Mucosa of gallbladder (tissue), 1 donor: Measurements from ENCODE around the gene LCLAT1. TPM values are rescaled to one million over a fixed set of nuclear protein-coding genes. Genes with fewer than 3 reads are reported as not detected.
A peak's percentile ranks its signal among the peaks of the same experiment; 100 is the strongest.

Experiments used
- DNase-seq: peaks from one replicate; pipeline ENCODE4 v3.0.0-alpha.2; 2020; ENCODE audit warnings: low spot score
- total RNA-seq: library from RNA; stranded (reverse); gene quantifications from one replicate; pipeline ENCODE4 v1.2.1, GENCODE V29; 2021
- donor health status: DM: no; HTN: no; CAD: no.

Gene LCLAT1
- total RNA-seq, 1 donor from 2014 or later = 40.7 TPM

GRCh38 chr2:30422444-30423040, 24.5 kb upstream of the LCLAT1 start:
- no peak for DNase-seq

- no peak for DNase-seq
These were observed 22.8 kb upstream of the LCLAT1 start for GRCh38 chr2:30424231-30424630.

DNA sequence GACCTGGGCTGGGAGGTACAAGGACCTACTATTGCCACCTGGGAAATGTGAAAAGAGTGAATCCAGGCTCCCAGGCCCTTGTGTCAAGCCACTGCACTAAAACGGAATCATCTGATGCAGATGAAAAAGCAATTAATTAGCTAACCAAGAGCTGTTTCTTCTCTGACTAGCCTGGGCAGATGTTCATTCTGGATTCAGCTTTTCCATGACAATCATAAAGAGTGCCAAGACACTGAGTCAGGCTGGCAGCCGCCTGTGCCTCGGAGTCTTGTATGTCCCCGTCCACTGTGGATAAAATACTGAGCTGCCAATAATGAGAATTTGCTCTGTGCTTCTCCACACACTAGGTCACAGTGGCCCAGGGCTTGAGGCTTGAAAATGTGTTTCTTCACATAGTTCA, 21.7 kb upstream of the LCLAT1 start:
- DNase-seq = no peak

DNA sequence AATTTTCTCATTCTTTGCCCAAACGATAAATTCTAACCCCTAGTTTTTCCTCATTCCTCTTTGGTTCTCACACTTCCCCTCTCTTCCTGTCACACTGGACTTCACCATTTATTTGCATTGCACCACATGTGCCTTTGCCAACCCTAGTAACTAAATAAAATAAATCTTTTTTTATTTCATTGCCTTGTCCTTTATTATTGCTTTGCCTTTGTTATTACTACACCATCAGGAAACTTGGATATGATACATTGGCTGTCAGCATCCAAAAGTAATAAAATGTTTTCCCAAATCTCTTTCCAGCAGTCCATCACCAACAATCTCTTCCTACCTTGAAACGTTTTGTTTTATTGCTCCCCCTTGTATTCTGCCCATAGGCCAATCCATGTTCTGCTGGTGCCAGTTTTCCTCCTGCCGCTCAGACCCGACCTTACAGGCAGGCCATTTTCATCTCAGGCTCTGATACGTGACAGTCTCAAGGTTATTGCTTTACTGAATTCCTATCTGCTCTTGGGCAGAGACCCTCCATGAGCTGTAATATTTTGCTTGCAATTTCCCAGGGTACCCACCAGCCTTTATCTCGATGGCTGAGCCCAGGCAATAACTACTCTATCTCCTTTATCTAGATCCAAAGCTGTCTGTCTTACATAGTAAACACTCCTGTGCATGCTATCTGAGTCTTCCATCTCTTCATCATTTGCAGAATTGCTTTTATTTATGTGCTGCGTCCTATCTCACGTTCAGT, 19.3 kb upstream of the LCLAT1 start:
- no peak for DNase-seq

DNA sequence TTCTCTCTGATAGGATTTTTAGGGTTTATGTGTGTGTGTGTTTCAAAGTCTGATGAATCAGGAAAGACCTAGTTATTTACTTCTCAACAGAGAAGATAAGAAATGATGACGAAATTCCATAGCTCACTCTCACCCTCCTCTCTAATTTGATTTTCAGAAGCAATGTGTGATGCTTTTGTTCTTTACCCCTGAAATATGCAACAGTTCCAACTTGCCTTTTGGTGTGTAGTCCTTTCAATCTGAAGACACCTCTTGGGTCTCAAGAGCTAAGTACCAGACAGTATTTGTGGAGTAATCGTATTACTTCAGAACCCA, 18.7 kb upstream of the LCLAT1 start:
- DNase-seq = no peak

DNA sequence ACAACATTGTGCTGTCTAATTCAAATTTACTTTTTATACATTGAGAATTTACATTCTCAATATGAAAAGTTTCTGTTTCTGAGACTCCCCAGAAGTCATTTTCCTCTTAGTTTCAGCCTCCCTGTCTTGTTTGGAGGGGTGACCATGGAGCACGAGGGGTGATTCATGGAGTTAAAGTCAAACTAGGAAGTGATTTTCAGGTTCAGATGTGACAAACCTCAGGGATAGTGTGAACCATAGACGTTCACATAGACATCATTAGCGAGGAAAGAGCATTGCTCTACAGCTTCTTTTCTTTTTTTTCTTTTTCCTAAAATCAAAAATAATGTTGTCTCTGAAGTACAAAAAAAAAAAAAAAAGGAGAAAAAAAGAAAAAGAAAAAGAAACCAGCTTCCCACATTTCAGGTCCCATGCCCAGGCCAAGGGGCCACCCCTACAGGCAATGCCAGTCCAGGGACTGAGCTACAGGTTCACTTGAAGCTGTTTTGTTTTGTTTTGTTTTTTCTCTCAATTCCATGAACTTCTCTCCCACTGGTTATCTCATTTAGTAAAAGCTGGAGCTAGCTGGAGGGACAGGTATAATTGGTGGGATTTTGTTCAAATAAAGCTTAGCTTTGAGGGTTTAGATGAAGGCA, 18.1 kb upstream of the LCLAT1 start:
- no peak for DNase-seq

DNA sequence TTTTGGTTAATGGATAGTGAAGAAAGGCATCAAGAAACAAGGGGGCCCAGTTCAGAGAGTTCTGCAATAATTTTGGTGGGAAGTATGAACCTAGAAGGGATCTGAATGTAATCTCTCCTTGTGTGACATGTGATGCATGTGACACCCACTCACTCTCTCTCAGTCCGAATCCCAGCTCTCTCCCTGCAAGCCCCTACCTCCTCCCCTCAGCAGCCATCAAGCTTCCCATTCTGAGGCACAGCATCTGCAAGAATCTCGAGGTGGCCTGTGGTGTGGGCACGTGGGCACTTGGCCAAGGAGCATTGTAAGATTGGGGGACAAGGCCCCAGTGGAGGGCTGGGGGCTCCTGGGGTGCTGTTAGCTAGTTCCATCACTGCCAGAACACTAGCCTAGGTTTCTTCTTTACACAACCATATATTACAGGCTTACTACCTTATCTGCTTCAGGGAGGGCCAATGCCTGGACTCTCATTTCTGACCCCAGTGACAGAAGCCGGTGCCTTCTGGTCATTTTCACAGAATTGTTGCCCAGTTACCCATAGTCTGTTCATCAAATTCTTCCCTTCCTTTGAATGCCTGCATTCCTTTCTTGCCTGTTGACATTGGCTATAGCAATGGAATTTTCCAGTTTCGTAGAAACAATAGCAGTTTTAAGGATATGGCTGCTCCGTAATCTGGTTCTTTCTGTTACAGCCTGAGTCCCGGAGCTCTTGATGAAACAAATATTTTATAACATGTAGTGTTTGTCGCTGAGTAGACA, 13.3 kb upstream of the LCLAT1 start:
- DNase-seq = no peak

DNA sequence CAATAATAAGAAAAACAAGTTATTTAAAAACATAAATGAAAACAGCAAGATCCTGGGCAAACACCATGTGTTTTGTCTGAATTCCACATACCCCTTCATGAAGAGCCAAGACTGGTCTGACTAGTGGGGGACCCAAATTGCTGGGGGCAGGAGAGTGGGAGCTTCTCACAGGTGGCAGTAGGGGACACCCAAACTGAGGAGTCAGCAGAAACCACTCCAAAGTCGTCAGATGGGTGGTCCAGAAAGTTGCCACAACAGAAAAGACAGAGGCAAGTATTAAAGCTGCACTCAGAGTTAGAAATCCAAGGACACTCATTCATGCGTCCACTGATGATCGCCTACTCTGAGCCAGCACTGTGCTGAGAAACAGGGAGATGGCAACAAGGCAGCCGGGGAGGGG, 12.3 kb upstream of the LCLAT1 start:
- DNase-seq = no peak

DNA sequence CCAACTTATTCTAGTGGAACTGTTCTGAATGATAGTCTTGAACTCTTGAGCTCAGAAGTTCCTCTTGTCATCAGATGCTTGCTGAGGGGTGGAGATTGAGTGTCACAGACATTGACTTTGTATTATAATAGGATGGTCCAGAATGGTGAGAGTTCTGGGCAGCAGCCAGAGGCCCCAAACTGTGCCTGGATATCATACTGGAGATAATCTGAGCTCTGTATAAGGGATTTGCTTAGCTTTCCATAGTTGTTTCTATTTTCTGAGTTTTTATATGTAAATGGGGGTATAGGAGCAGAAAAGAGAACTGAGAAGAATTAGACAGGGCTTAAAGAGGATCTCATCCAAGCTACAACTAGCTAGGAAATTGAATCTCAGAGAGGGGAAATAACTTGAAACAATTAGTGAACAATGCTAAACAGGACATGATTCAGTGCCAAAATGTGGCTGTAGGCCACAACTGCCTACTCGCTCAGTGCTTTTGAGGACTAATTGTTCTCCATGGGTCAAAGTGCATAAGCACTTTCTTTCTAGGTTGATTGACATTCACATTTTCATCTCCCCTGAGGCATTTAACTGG, 10.1 kb upstream of the LCLAT1 start:
- DNase-seq = no peak

GRCh38 chr2:30437809-30438548, 9.1 kb upstream of the LCLAT1 start:
- no peak for DNase-seq

GRCh38 chr2:30439296-30439695, 7.8 kb upstream of the LCLAT1 start:
- no peak for DNase-seq

GRCh38 chr2:30439879-30440278, 7.2 kb upstream of the LCLAT1 start:
- DNase-seq = no peak

DNA sequence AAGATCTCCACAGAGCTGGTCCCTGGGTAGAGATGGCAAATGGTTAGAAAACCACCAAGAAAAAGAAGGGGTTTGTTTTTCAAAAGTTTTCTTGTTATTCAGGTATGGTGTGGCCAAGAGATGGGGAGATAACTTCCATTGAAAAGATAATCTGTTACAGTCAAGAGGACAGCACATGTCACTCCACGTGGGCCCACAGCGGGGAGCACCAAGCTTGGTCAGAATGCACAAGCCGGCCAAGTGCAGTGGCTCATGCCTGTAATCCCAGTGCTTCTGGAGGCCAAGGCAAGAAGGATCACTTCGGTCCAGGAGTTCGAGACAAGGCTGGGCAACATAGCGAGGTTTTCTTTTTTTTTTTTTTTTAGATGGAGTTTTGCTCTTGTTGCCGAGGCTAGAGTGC, 6.0 kb upstream of the LCLAT1 start:
- DNase-seq = no peak

- DNase-seq = no peak
These were observed 4.0 kb upstream of the LCLAT1 start for GRCh38 chr2:30443081-30443480.

DNA sequence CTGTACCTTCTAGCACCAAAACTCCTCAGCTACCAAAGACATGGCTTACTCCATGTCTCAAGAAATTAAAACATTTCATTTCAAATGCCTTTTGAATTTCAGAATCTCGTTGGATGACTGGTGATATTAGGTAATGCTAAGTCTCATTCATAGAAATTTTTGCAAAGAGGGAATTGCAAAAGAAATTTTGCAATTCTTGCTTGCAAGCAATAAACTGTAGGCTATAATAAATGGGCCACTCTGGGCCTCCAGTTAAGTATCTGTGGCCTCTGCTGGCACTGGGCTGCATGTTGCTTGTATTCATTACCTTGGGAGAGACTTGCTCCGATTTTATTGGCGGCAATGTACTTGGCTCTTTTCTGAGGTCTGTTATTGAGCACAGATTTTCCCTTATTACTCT, 2.8 kb upstream of the LCLAT1 start:
- DNase-seq = no peak

GRCh38 chr2:30445266-30445821, 1.7 kb upstream of the LCLAT1 start:
- no peak for DNase-seq

DNA sequence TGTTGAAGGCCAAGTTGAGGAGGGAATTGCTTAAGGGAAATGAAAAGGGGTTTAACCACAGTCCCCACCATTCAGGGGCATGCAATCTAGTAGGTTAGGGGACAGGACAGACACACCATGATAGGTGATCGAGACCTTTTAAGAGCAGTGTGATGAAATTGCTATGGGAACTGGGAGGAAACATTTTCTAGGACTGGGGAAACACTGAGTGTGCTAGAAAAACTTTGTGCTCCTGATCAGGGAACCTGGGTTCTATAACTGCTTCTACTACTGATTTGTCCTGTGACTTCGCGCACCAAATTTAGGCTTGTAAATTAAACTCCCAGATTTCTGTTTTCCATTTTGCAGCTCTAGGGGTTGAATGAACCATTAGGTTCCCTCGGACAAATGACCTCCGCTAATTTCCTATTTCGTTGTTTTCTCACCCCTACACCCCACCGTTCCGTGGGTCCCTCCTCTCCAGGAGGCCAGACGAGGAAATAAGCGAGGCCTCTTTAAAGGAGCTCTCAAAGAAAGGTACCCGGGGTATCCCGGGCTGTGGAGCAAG, 371 bp upstream of the LCLAT1 start:
- DNase-seq = no peak

DNA sequence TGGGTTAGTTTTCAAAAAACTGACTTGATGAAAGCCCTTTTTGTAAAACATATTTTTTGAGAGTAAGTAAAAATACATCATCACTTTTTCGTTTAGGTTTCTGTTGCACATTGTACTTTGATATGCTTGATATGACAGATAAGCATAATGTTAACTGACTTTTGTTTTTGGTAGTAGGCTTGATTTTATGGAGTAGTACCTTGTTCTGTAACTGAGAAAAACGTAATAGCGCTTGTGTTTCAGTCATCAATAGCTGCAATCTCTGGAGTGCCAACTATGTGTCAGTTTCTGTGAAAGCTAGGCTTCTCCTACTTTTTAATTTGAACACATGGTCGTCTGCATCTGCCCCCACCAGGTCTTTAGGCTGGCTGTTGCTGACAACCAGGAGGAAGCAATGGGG, 1.3 kb downstream of the LCLAT1 start:
- no peak for DNase-seq

- DNase-seq = no peak
These were observed 1.8 kb downstream of the LCLAT1 start for GRCh38 chr2:30448866-30449265.

- DNase-seq = peak; percentile 54
These were observed 3.0 kb downstream of the LCLAT1 start for GRCh38 chr2:30450025-30450424.

- no peak for DNase-seq
These were observed 6.5 kb downstream of the LCLAT1 start for GRCh38 chr2:30453498-30453897.
